Measurements from ENCODE around the gene ZNF263. TPM values are rescaled to one million over a fixed set of nuclear protein-coding genes. Genes with fewer than 3 reads are reported as not detected.

Gene ZNF263
- total and polyA plus RNA-seq, 2 donors (not counting 1 experiment from before 2014, with no cell fraction given): 24.7 to 46.0 TPM

DNA sequence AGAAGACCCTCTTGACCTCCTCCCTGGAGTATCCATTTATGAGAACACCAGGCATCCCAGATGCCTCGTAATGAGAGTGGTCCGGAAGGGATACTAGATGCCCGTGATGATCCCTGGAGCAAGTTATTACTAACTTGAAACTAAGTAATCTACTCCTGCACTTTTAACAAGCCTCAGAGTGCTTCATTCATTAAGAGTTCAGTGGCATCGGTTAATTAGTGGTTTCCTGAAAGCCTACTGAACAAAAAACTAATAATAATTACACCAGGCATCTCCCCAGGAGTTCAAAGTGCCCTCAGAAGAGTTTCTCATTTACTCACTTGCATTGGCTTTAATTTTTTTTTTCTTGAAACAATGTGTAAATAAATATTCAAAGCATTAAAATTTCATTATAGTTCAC lies 44.2 kb downstream of the ZNF263 start:
- Mint-ChIP-seq H3K27me3 (no peaks in the 10 kb centered on the region), H3K9me3 (ENCODE audit: insufficient read depth) (peaks cover 6% of the 10 kb centered on the region), H3K4me1 (no peaks in the 10 kb centered on the region), H3K27ac (no peak overlapping the region), H3K4me3 (no peak overlapping the region)
- H3K79me2 ChIP-seq (ENCODE audit: control insufficient read depth, insufficient read depth, low read length): no peaks in the 10 kb centered on the region
- H3K36me3 ChIP-seq (replicated peaks in 1 of 2; ENCODE audit: control extremely low read depth in 1 of 2, control insufficient read depth in 1 of 2, extremely low read depth in 1 of 2, insufficient read depth in 2 of 2, low read length in 1 of 2): no peaks in the 10 kb centered on the region
- H3K27ac ChIP-seq (ENCODE audit: low read length in 2 of 2): no peak overlapping the region
- H3K9me3 ChIP-seq (ENCODE audit: control extremely low read depth in 1 of 3, control insufficient read depth in 2 of 3, insufficient read depth in 1 of 3, low read length in 2 of 3): peaks cover 10 to 17% (median 16%) of the 10 kb centered on the region in 3 donors
- H3K27me3 ChIP-seq (replicated peaks in 1 of 4; ENCODE audit: control extremely low read depth in 1 of 4, control insufficient read depth in 3 of 4, insufficient read depth in 4 of 4, low read length in 3 of 4): no peaks in the 10 kb centered on the region
- no peak overlapping the region for H3K4me2 ChIP-seq (replicated peaks; ENCODE audit: low read depth, low read length, poor library complexity, severe bottlenecking)
- H4K20me1 ChIP-seq (ENCODE audit: control insufficient read depth, insufficient read depth, low read length, poor library complexity, severe bottlenecking): no peaks in the 10 kb centered on the region
- no peaks in the 10 kb centered on the region for H3K4me1 ChIP-seq (ENCODE audit: control insufficient read depth in 2 of 2, insufficient read depth in 2 of 2, low read length in 2 of 2)
- H2AFZ ChIP-seq (ENCODE audit: insufficient read depth, low read depth, low read length, poor library complexity, severe bottlenecking): no peak overlapping the region
- ChIA-PET CTCF (no interaction called here), POLR2A (no interaction called here)
- WGBS (ENCODE audit: insufficient coverage): 97% methylated on average over 3 of the region's 4 CpGs
- intact Hi-C loops (cut with micrococcal nuclease): no loop called here
- no peak for DNase-seq
- ATAC-seq (ENCODE audit: low read depth): no peak
- no peak overlapping the region for H3K4me3 ChIP-seq (ENCODE audit: control extremely low read depth in 1 of 5, extremely low read depth in 1 of 5, insufficient read depth in 1 of 5, low read depth in 2 of 5, low read length in 4 of 5)
- TF ChIP-seq, protein P1, sequence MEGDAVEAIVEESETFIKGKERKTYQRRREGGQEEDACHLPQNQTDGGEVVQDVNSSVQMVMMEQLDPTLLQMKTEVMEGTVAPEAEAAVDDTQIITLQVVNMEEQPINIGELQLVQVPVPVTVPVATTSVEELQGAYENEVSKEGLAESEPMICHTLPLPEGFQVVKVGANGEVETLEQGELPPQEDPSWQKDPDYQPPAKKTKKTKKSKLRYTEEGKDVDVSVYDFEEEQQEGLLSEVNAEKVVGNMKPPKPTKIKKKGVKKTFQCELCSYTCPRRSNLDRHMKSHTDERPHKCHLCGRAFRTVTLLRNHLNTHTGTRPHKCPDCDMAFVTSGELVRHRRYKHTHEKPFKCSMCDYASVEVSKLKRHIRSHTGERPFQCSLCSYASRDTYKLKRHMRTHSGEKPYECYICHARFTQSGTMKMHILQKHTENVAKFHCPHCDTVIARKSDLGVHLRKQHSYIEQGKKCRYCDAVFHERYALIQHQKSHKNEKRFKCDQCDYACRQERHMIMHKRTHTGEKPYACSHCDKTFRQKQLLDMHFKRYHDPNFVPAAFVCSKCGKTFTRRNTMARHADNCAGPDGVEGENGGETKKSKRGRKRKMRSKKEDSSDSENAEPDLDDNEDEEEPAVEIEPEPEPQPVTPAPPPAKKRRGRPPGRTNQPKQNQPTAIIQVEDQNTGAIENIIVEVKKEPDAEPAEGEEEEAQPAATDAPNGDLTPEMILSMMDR (IDR thresholded peaks at IDR 0.05): no peak
- TF ChIP-seq EZH2 (IDR thresholded peaks at IDR 0.05; ENCODE audit: borderline replicate concordance, insufficient read depth, low read depth, low read length, poor library complexity, severe bottlenecking): no peak
- H3K9ac ChIP-seq (ENCODE audit: low read length): no peak overlapping the region

DNA sequence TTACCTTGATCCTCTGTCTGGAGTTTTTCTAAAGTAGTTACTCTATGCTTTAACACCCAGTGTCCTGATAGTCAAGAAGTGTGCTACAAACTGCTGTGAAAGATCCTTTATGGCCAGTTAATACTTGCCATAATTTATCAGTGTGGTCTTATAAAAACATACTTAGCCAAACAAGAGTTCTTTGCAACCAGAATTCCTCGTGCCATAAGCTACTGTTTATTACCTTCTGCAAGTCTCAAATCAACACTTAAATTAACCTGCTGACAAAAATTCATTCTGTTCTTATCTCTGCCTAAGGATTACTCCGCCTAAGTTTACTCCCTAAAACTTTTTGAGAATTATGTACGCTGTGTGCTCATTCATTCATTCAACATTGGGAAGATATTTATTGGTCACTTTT lies 44.8 kb downstream of the ZNF263 start:
- ChIA-PET CTCF (no interaction called here), POLR2A (no interaction called here)
- Histone ChIP-seq H3K4me3 (ENCODE audit: control extremely low read depth in 1 of 5, extremely low read depth in 1 of 5, insufficient read depth in 1 of 5, low read depth in 2 of 5, low read length in 4 of 5) (no peak overlapping the region), H3K9me3 (ENCODE audit: control extremely low read depth in 1 of 3, control insufficient read depth in 2 of 3, insufficient read depth in 1 of 3, low read length in 2 of 3) (peaks cover 10 to 17% (median 11%) of the 10 kb centered on the region in 3 donors), H3K36me3 (replicated peaks in 1 of 2; ENCODE audit: control extremely low read depth in 1 of 2, control insufficient read depth in 1 of 2, extremely low read depth in 1 of 2, insufficient read depth in 2 of 2, low read length in 1 of 2) (no peaks in the 10 kb centered on the region), H3K9ac (ENCODE audit: low read length) (no peak overlapping the region), H3K4me2 (replicated peaks; ENCODE audit: low read depth, low read length, poor library complexity, severe bottlenecking) (no peak overlapping the region), H3K4me1 (ENCODE audit: control insufficient read depth in 2 of 2, insufficient read depth in 2 of 2, low read length in 2 of 2) (no peaks in the 10 kb centered on the region), H3K79me2 (ENCODE audit: control insufficient read depth, insufficient read depth, low read length) (no peaks in the 10 kb centered on the region), H3K27ac (ENCODE audit: low read length in 2 of 2) (no peak overlapping the region), H3K27me3 (replicated peaks in 1 of 4; ENCODE audit: control extremely low read depth in 1 of 4, control insufficient read depth in 3 of 4, insufficient read depth in 4 of 4, low read length in 3 of 4) (no peaks in the 10 kb centered on the region), H2AFZ (ENCODE audit: insufficient read depth, low read depth, low read length, poor library complexity, severe bottlenecking) (no peak overlapping the region), H4K20me1 (ENCODE audit: control insufficient read depth, insufficient read depth, low read length, poor library complexity, severe bottlenecking) (no peaks in the 10 kb centered on the region)
- ATAC-seq (ENCODE audit: low read depth) (no peak), DNase-seq (no peak)
- H3K4me3 Mint-ChIP-seq: no peak overlapping the region
- H3K27ac Mint-ChIP-seq: no peak overlapping the region
- intact Hi-C loops (cut with micrococcal nuclease): no loop called here
- 100% methylated on average over 1 of the region's 3 CpGs for WGBS (ENCODE audit: insufficient coverage)
- H3K27me3 Mint-ChIP-seq: no peaks in the 10 kb centered on the region
- no peaks in the 10 kb centered on the region for H3K4me1 Mint-ChIP-seq
- no peak for TF ChIP-seq EZH2 (IDR thresholded peaks at IDR 0.05; ENCODE audit: borderline replicate concordance, insufficient read depth, low read depth, low read length, poor library complexity, severe bottlenecking)
- TF ChIP-seq, protein P1 (IDR thresholded peaks at IDR 0.05): no peak
- peaks cover 4% of the 10 kb centered on the region for H3K9me3 Mint-ChIP-seq (ENCODE audit: insufficient read depth)
